ENCODE results near the gene MPRIP.
"Not testable (repeated sequence)": the region's sequence is repeated elsewhere in the genome, so short reads cannot be mapped to it uniquely, and the experiment has no call there.

Gene MPRIP

DNA sequence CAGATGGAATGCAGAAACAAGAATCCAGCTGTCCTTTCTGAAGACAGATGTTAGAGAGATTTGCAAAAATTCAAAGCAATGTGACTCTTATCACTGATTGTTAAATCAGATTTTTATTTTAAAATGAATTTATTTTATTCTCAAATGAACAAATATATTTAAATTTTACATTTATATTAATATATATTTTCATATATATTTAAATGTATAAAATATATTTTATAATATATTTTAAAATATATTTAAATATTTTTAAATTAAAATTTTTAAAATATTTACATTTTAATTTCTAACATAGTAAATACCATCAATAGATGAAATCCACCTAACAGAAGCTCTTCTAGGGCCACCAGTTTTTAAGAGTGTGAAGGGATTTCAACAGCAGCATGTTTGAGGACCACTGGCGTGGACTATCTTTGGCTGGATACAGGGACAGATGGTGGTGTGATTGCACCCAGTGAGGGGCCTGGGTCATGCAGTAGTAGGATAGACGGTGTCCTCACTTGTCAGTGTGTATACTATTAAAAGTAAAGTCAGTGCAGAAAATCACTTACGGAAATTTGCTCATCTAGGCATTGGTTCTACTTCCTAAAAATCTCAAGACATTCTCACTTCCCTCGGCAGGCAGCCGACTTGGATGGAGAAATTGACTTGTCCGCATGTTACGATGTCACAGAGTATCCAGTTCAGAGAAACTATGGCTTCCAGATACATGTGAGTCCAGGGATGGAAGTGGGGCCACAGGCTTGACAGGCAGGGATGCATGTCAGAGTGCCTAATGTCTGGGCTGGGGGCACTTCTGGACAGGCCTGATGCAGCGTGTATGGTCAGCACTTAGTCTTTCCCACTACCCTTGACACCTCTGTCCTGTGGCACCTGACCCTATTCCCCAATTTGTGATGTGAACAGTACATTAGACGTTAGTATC, 107.5 kb downstream of the MPRIP start:
- DNase-seq (ENCODE audit: low read depth), result no peak

DNA sequence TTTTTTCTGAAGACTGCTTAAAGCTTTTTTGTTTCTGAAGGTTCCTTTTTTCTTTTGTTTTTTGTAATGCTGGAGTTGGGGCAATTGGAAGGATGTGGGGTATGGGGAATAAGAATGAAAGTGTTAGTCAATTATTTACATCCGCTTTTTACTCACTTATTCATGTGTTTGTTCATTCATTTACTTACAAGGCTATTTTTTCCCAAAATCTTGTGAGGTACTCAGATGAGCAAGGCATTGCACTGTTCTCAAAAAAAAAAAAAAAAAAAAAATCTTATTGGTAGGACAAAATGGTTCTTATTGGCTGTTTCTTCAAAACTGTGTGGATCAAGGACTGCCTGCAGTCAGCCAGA, 108.2 kb downstream of the MPRIP start:
- no peak for DNase-seq (ENCODE audit: low read depth)

DNA sequence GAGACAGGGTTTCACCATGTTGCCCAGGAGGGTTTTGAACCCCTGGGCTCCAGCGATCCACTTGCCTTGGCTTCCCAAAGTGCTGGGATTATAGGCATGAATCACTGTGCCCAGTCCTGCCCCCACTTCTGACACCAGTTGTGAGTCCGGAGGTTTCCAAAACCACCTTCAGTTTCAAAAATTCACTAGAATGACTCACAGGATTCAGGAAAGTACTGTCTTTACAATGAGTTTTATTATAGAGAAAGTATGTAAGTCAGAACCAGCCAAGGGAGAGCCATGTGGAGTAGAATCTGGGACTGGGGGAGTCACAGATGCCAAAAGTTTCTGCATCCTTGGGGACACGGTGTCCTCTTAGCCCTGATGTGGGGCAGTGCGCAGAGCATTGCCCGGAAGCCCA, 108.8 kb downstream of the MPRIP start:
- peak; percentile 69 for DNase-seq (ENCODE audit: low read depth)

GRCh38 chr17:17151541-17151940, 109.3 kb downstream of the MPRIP start:
- DNase-seq (ENCODE audit: low read depth), result peak; percentile 44

- DNase-seq (ENCODE audit: low read depth), result peak; percentile 96
Measured at GRCh38 chr17:17151962-17152361, 109.7 kb downstream of the MPRIP start.

- DNase-seq (ENCODE audit: low read depth), result no peak
Measured at GRCh38 chr17:17152385-17152784, 110.1 kb downstream of the MPRIP start.

GRCh38 chr17:17153071-17153470, 110.8 kb downstream of the MPRIP start:
- no peak for DNase-seq (ENCODE audit: low read depth)

GRCh38 chr17:17153709-17154108, 111.5 kb downstream of the MPRIP start:
- no peak for DNase-seq (ENCODE audit: low read depth)

- no peak for DNase-seq (ENCODE audit: low read depth)
Measured at GRCh38 chr17:17154556-17154955, 112.3 kb downstream of the MPRIP start.

DNA sequence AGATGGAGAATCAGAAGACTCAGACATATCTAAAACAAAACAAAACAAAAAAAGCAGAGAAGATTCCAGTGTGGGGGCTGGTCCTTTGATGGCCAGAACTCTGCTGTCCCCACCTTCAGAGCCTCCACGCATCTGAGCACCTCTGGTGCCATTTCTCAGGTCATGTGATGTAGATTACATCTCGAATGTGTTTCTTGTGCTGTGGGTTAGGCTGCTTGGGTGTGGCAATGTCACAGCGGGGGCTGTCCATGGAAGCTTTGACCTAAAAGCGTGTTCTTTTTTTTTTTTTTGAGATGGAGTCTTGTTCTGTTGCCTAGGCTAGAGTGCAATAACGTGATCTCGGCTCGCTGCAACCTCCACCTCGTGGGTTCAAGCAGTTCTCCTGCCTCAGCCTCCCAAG, 112.7 kb downstream of the MPRIP start:
- DNase-seq (ENCODE audit: low read depth), result no peak

DNA sequence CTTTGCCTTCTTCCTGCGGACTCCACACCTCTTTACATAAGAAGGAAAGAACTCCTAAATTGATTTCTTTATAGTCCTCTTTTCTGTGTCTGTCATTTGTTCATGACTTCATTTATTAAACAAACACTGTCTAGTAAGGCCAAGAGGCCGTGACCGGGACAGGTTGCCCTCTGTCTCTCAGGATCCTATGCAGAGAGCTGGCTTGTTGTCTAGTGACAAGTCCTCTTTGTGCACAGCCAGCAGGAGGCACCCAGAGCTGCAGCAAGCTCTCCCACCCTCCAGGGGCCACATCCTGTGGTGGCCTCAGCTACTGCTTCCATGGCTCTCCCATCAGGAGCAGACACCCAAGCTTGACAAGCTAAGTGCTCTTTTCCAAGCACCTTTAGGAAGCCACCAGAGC, 113.3 kb downstream of the MPRIP start:
- no peak for DNase-seq (ENCODE audit: low read depth)

- peak; percentile 79 for DNase-seq (ENCODE audit: low read depth)
Measured at GRCh38 chr17:17156107-17156506, 113.8 kb downstream of the MPRIP start.

GRCh38 chr17:17156511-17156910, 114.3 kb downstream of the MPRIP start:
- DNase-seq (ENCODE audit: low read depth), result no peak

DNA sequence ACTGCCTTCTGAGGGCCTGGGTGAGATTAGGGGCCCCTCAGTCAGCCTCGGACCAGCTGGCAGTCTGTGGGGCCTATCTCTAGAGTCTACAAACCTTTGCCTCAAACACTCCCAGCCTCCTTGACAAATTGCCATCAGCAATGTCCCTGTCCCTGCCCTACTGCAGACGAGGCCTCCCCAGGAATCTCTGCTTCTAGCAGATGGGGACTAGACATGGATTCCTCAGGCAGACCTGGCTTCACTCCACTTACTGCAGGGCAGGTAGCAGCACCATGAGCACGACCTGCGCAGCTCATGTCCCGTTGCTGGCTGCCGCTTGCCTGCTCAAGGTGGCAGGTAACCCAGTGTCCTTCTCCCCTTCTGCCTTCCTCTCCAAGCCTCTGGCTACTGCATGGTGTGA, 114.8 kb downstream of the MPRIP start:
- no peak for DNase-seq (ENCODE audit: low read depth)

DNA sequence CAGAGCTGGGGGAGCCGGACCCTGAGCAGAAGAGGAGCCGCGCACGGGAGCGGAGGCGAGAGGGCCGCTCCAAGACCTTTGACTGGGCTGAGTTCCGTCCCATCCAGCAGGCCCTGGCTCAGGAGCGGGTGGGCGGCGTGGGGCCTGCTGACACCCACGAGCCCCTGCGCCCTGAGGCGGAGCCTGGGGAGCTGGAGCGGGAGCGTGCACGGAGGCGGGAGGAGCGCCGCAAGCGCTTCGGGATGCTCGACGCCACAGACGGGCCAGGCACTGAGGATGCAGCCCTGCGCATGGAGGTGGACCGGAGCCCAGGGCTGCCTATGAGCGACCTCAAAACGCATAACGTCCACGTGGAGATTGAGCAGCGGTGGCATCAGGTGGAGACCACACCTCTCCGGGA, 116.2 kb downstream of the MPRIP start:
- not testable (repeated sequence) for DNase-seq (ENCODE audit: low read depth)

GRCh38 chr17:17159571-17159970, 117.3 kb downstream of the MPRIP start:
- no peak for DNase-seq (ENCODE audit: low read depth)

DNA sequence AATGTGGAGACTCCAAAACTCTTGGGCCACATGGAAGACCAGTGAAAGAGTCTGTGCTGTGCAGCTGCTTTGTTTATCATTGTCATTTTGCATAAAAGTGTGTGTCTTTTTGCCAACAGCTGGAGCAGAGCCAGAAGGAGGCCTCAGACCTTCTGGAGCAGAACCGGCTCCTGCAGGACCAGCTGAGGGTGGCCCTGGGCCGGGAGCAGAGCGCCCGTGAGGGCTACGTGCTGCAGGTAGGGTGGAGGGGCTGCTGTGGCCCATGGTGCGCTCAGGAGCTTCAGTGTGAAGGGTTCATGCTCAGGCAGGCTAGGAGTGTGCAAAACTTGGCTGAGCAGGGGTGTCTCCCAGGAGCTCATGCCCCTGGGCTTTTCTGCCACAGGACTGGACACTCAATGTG, 118.9 kb downstream of the MPRIP start:
- no peak for DNase-seq (ENCODE audit: low read depth)

DNA sequence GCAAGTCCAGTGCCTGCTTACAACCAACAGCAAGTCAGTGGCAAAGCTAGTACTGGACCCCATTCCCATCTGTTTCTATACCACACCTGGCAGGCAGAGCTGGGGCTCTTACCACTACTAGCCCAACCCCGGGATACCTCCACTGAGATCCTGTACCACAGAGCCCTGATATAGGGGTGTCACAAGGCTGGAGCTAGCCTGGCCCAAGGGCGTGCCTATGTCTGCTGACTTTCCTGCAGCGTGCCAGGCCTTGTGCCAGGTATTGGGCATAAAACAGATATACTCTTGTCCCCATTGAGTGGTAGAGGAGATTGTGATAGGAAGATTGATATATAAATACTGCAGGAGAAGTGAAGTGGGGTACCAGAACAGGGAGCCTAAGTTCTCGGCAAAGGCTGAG, 119.5 kb downstream of the MPRIP start:
- no peak for DNase-seq (ENCODE audit: low read depth)

GRCh38 chr17:17164156-17164555, 121.9 kb downstream of the MPRIP start:
- DNase-seq (ENCODE audit: low read depth), result no peak

DNA sequence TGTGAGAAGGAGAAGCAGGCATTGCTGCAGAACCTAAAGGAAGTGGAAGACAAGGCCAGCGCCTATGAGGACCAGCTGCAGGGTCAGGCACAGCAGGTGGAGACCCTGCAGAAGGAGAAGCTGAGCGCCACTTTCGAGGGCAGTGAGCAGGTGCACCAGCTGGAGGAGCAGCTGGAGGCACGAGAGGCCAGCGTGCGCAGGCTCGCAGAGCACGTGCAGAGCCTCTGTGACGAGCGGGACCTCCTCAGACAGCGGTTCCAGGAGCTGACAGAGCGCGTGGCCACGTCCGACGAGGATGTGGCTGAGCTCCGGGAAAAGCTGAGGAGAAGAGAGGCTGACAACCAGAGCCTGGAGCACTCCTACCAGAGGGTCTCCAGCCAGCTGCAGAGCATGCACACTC, 122.4 kb downstream of the MPRIP start:
- no peak for DNase-seq (ENCODE audit: low read depth)

DNA sequence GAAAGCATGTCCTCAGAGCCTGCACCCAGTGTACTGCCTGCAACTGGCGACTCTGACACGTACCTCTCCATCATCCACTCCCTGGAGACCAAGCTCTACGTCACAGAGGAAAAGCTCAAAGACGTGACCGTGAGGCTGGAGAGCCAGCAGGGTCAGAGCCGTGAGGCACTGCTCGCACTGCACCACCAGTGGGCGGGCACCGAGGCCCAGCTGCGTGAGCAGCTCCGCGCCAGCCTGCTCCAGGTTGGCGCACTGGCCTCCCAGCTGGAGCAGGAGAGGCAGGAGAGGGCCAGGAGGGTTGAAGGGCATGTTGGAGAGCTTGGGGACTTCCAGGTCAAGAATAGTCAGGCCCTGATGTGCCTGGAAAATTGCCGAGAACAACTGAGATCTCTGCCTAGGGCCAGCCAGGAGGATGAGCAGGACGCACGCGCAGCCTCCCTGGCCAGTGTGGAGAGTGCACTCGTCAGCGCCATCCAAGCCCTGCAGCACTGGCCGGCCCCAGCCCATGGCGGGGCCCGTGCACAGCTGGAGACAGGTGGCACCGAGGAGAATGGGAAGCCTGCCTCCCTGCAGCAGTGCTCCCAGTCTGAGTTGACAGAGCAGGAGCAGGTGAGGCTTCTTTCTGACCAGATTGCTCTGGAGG, 123.5 kb downstream of the MPRIP start:
- DNase-seq (ENCODE audit: low read depth), result no peak

DNA sequence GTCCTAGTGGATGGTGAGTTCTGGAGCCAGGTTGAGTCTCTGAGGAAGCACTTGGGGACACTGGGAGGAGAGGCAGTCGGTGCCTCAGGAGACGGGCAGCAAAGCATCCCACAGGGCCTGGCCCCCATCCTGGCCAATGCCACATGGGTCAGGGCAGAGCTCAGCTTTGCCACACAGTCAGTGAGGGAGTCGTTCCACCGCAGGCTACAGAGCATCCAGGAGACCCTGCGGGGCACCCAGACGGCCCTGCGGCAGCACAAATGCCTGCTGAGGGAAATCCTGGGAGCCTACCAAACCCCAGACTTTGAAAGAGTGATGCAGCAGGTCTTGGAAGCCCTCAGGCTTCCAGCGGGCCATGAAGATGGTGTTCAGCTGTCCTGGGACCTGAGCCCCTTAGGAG, 124.2 kb downstream of the MPRIP start:
- DNase-seq (ENCODE audit: low read depth), result no peak

GRCh38 chr17:17167356-17167755, 125.1 kb downstream of the MPRIP start:
- DNase-seq (ENCODE audit: low read depth), result no peak

DNA sequence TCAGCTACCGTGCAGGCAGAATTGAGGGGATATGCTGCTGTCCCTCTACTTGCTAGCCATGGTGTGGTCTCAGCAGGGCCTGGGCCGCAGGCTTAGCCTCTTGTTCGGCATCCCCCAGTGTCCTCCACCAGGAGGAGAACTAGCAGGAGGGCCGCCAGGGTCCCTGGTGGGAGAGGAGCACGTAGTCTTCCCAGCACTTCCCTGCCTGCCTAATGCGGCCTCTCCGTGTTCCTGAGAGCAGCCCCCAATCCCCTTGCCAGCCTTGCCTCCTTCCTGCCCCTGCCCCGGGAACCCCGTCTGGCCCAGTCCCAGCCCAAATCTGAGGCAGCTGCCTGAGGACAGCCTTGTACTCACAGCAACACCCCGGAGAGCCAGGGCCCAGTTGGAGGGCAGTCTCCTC, 125.7 kb downstream of the MPRIP start:
- DNase-seq (ENCODE audit: low read depth), result no peak
